Prostate gland (tissue), 2 donors: ENCODE results near the gene ASIC1.

Experiments
- POLR2A ChIP-seq: fragments of 450-650 bp; IDR thresholded peaks from one replicate; pipeline ENCODE4 v1.6.1; 2016; ENCODE audit warnings: antibody characterized with exemption, mild to moderate bottlenecking
- POLR2AphosphoS5 ChIP-seq: sonication (generic); formaldehyde crosslinking; IDR thresholded peaks from one replicate; pipeline ENCODE4 v1.6.1; 2017; ENCODE audit warnings: antibody characterized with exemption
- TF ChIP-seq, protein P1 (sequence below), 4 experiments: fragments of 200-600 bp in 2 of 4; fragments of 450-650 bp in 2 of 4; sonication (generic) in 2 of 4; IDR thresholded peaks; 1 replicate in 3 of 4; 2 replicates in 1 of 4; pipeline ENCODE4 v1.5.1; 2016 to 2019; ENCODE audit warnings: antibody characterized with exemption in 4 of 4, mild to moderate bottlenecking in 2 of 4, moderate library complexity in 2 of 4

DNA sequence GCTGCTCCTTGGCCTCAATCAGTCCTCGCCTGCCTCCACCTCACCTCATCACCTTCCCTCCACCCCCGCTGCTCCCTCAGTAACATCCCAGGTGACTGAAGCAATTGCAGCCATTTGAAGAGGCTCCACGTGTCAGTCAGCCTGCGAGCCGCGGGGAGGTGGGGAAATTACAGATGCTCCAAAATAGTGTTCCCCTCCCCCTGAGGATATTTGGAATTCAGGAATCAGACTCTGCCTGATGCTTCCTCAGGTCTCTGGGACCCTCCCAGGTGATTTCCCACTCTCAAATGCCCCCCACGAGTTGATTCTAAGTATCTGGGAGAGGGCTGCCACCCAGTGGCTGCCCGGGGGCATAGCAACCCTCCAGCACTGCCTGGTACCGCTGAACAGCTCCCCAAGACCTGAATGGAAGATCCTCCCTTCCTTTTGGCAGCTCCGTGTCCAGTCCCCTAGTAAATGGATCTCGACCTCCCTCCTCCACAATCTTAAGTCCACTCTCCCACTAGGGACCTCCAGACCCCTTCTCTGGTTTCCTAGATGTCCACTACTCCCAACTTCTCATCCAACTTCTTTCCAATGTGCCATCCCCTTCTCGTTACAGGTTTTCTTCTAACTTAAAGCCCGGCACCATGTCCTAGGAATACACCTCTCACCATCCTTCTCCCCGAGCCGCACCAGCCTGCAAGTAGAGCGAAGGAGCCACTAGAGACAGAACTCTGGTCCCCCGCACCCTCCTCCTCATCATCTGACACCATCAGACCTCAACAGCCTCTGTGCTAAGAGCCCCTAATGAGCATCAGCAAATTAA, 1.4 kb upstream of the ASIC1 start:
- TF ChIP-seq, protein P1, sequence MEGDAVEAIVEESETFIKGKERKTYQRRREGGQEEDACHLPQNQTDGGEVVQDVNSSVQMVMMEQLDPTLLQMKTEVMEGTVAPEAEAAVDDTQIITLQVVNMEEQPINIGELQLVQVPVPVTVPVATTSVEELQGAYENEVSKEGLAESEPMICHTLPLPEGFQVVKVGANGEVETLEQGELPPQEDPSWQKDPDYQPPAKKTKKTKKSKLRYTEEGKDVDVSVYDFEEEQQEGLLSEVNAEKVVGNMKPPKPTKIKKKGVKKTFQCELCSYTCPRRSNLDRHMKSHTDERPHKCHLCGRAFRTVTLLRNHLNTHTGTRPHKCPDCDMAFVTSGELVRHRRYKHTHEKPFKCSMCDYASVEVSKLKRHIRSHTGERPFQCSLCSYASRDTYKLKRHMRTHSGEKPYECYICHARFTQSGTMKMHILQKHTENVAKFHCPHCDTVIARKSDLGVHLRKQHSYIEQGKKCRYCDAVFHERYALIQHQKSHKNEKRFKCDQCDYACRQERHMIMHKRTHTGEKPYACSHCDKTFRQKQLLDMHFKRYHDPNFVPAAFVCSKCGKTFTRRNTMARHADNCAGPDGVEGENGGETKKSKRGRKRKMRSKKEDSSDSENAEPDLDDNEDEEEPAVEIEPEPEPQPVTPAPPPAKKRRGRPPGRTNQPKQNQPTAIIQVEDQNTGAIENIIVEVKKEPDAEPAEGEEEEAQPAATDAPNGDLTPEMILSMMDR (IDR thresholded peaks at IDR 0.05), result peak; percentile 74 to 91 (median 79)
- TF ChIP-seq POLR2A, result no peak
- no peak for TF ChIP-seq POLR2AphosphoS5
